ENCODE measurements around the gene STAM2.
"Not testable (repeated sequence)": the region's sequence is repeated elsewhere in the genome, so short reads cannot be mapped to it uniquely, and the experiment has no call there.

The STAM2 gene

GRCh38 chr2:152165306-152165705, 10.3 kb downstream of the STAM2 start:
- Histone ChIP-seq H3K79me2 (ENCODE audit: low read length) (peaks cover 79% of the 10 kb centered on the region), H3K27me3 (replicated peaks; ENCODE audit: insufficient read depth, low read length) (no peaks in the 10 kb centered on the region), H2AFZ (ENCODE audit: low read length) (no peak overlapping the region), H3K9ac (ENCODE audit: low read length) (no peak overlapping the region), H3K9me3 (replicated peaks; ENCODE audit: insufficient read depth, low read length) (no peaks in the 10 kb centered on the region), H4K20me1 (ENCODE audit: insufficient read depth, low read length) (no peaks in the 10 kb centered on the region), H3K36me3 (replicated peaks; ENCODE audit: insufficient read depth, low read length) (no peaks in the 10 kb centered on the region), H3K4me3 (ENCODE audit: low read length) (no peak overlapping the region), H3F3A (ENCODE audit: insufficient read depth, low read length) (peaks cover 4% of the 10 kb centered on the region), H3K4me2 (ENCODE audit: low read depth, low read length) (no peak overlapping the region), H3K9me2 (replicated peaks; ENCODE audit: insufficient read depth, low read length) (no peaks in the 10 kb centered on the region), H3K27ac (ENCODE audit: low read length) (no peak overlapping the region), H3K4me1 (ENCODE audit: low read length) (peaks cover 14% of the 10 kb centered on the region)
- TF ChIP-seq EZH2phosphoT487 (IDR thresholded peaks at IDR 0.05; ENCODE audit: low read length) = no peak
- no peak for TF ChIP-seq CTCF (IDR thresholded peaks at IDR 0.05; ENCODE audit: low read length)
- TF ChIP-seq EZH2 (optimal IDR thresholded peaks at IDR 0.05; ENCODE audit: low read depth, low read length) = no peak
- DNase-seq = no peak

- H3K36me3 ChIP-seq (replicated peaks; ENCODE audit: insufficient read depth, low read length); H3K4me2 ChIP-seq (ENCODE audit: low read depth, low read length): not testable (repeated sequence)
Observed at GRCh38 chr2:152163669-152164068, 11.9 kb downstream of the STAM2 start.

GRCh38 chr2:152162141-152162540, 13.4 kb downstream of the STAM2 start:
- no peak overlapping the region for H3K4me3 ChIP-seq (ENCODE audit: low read length)
- no peak overlapping the region for H3K9ac ChIP-seq (ENCODE audit: low read length)
- no peak for DNase-seq
- H3K27ac ChIP-seq (ENCODE audit: low read length) = no peak overlapping the region
- H3K9me2 ChIP-seq (replicated peaks; ENCODE audit: insufficient read depth, low read length) = no peaks in the 10 kb centered on the region
- no peaks in the 10 kb centered on the region for H4K20me1 ChIP-seq (ENCODE audit: insufficient read depth, low read length)
- TF ChIP-seq EZH2 (optimal IDR thresholded peaks at IDR 0.05; ENCODE audit: low read depth, low read length) (no peak), CTCF (IDR thresholded peaks at IDR 0.05; ENCODE audit: low read length) (no peak), EZH2phosphoT487 (IDR thresholded peaks at IDR 0.05; ENCODE audit: low read length) (no peak)
- H3K4me1 ChIP-seq (ENCODE audit: low read length) = peaks cover 12% of the 10 kb centered on the region
- H3F3A ChIP-seq (ENCODE audit: insufficient read depth, low read length) = peaks cover 4% of the 10 kb centered on the region
- H3K79me2 ChIP-seq (ENCODE audit: low read length) = peaks cover 60% of the 10 kb centered on the region
- no peaks in the 10 kb centered on the region for H3K9me3 ChIP-seq (replicated peaks; ENCODE audit: insufficient read depth, low read length)
- no peaks in the 10 kb centered on the region for H3K36me3 ChIP-seq (replicated peaks; ENCODE audit: insufficient read depth, low read length)
- H2AFZ ChIP-seq (ENCODE audit: low read length) = no peak overlapping the region
- H3K27me3 ChIP-seq (replicated peaks; ENCODE audit: insufficient read depth, low read length) = no peaks in the 10 kb centered on the region
- no peak overlapping the region for H3K4me2 ChIP-seq (ENCODE audit: low read depth, low read length)

More at GRCh38 chr2:152163669-152164068, 11.9 kb downstream of the STAM2 start:
- H3K9me3 ChIP-seq (replicated peaks; ENCODE audit: insufficient read depth, low read length); H3F3A ChIP-seq (ENCODE audit: insufficient read depth, low read length); H3K27me3 ChIP-seq (replicated peaks; ENCODE audit: insufficient read depth, low read length); H3K9ac ChIP-seq (ENCODE audit: low read length); DNase-seq; H4K20me1 ChIP-seq (ENCODE audit: insufficient read depth, low read length); H3K9me2 ChIP-seq (replicated peaks; ENCODE audit: insufficient read depth, low read length); H3K4me3 ChIP-seq (ENCODE audit: low read length); H3K27ac ChIP-seq (ENCODE audit: low read length); H2AFZ ChIP-seq (ENCODE audit: low read length): not testable (repeated sequence)
- H3K4me1 ChIP-seq (ENCODE audit: low read length) = peaks cover 14% of the 10 kb centered on the region
- peaks cover 62% of the 10 kb centered on the region for H3K79me2 ChIP-seq (ENCODE audit: low read length)

- H3K27ac ChIP-seq (ENCODE audit: low read length) = no peak overlapping the region
- no peak overlapping the region for H3K9ac ChIP-seq (ENCODE audit: low read length)
- no peak overlapping the region for H2AFZ ChIP-seq (ENCODE audit: low read length)
- H3K9me2 ChIP-seq (replicated peaks; ENCODE audit: insufficient read depth, low read length) = no peaks in the 10 kb centered on the region
- peaks cover 64% of the 10 kb centered on the region for H3K79me2 ChIP-seq (ENCODE audit: low read length)
- TF ChIP-seq CTCF (IDR thresholded peaks at IDR 0.05; ENCODE audit: low read length) (no peak), EZH2 (optimal IDR thresholded peaks at IDR 0.05; ENCODE audit: low read depth, low read length) (no peak), EZH2phosphoT487 (IDR thresholded peaks at IDR 0.05; ENCODE audit: low read length) (no peak)
- no peaks in the 10 kb centered on the region for H4K20me1 ChIP-seq (ENCODE audit: insufficient read depth, low read length)
- no peak for DNase-seq
- no peaks in the 10 kb centered on the region for H3K36me3 ChIP-seq (replicated peaks; ENCODE audit: insufficient read depth, low read length)
- no peak overlapping the region for H3K4me2 ChIP-seq (ENCODE audit: low read depth, low read length)
- H3K4me3 ChIP-seq (ENCODE audit: low read length) = no peak overlapping the region
- H3K9me3 ChIP-seq (replicated peaks; ENCODE audit: insufficient read depth, low read length) = no peaks in the 10 kb centered on the region
- H3K27me3 ChIP-seq (replicated peaks; ENCODE audit: insufficient read depth, low read length) = no peaks in the 10 kb centered on the region
- no peaks in the 10 kb centered on the region; the same call in 1 of the 2 replicates for H3F3A ChIP-seq (ENCODE audit: insufficient read depth, low read length)
- H3K4me1 ChIP-seq (ENCODE audit: low read length) = peaks cover 10% of the 10 kb centered on the region; the same call in 1 of the 2 replicates
Observed at GRCh38 chr2:152161598-152161997, 14.0 kb downstream of the STAM2 start.

- H3F3A ChIP-seq (ENCODE audit: insufficient read depth, low read length); H3K4me1 ChIP-seq (ENCODE audit: low read length); H3K27me3 ChIP-seq (replicated peaks; ENCODE audit: insufficient read depth, low read length); H3K27ac ChIP-seq (ENCODE audit: low read length); H3K36me3 ChIP-seq (replicated peaks; ENCODE audit: insufficient read depth, low read length); H3K9ac ChIP-seq (ENCODE audit: low read length); H3K4me2 ChIP-seq (ENCODE audit: low read depth, low read length); H2AFZ ChIP-seq (ENCODE audit: low read length); DNase-seq; H3K4me3 ChIP-seq (ENCODE audit: low read length); H4K20me1 ChIP-seq (ENCODE audit: insufficient read depth, low read length); H3K9me2 ChIP-seq (replicated peaks; ENCODE audit: insufficient read depth, low read length); H3K9me3 ChIP-seq (replicated peaks; ENCODE audit: insufficient read depth, low read length): not testable (repeated sequence)
- peaks cover 61% of the 10 kb centered on the region for H3K79me2 ChIP-seq (ENCODE audit: low read length)
Observed at GRCh38 chr2:152160378-152160777, 15.2 kb downstream of the STAM2 start.
